ENCODE measurements around the gene CLSTN3. TPM values are rescaled to one million over a fixed set of nuclear protein-coding genes. Genes with fewer than 3 reads are reported as not detected.

The CLSTN3 gene
- total and polyA plus RNA-seq, 2 donors (not counting 1 experiment from before 2014, with no cell fraction given): 31.7 to 36.5 TPM

GRCh38 chr12:7152818-7153217 is 22.6 kb downstream of the CLSTN3 start:
- Histone ChIP-seq H3K36me3 (replicated peaks in 1 of 2; ENCODE audit: control extremely low read depth in 1 of 2, control insufficient read depth in 1 of 2, extremely low read depth in 1 of 2, insufficient read depth in 2 of 2, low read length in 1 of 2) (peaks cover 0 to 27% of the 10 kb centered on the region in 2 experiments), H2AFZ (ENCODE audit: insufficient read depth, low read depth, low read length, poor library complexity, severe bottlenecking) (no peak overlapping the region), H3K27me3 (replicated peaks in 1 of 4; ENCODE audit: control extremely low read depth in 1 of 4, control insufficient read depth in 3 of 4, insufficient read depth in 4 of 4, low read length in 3 of 4) (no peaks in the 10 kb centered on the region), H3K9ac (ENCODE audit: low read length) (no peak overlapping the region), H3K79me2 (ENCODE audit: control insufficient read depth, insufficient read depth, low read length) (no peaks in the 10 kb centered on the region), H3K27ac (ENCODE audit: low read length in 2 of 2) (no peak overlapping the region), H3K4me3 (ENCODE audit: control extremely low read depth in 1 of 5, extremely low read depth in 1 of 5, insufficient read depth in 1 of 5, low read depth in 2 of 5, low read length in 4 of 5) (no peak overlapping the region), H4K20me1 (ENCODE audit: control insufficient read depth, insufficient read depth, low read length, poor library complexity, severe bottlenecking) (no peaks in the 10 kb centered on the region), H3K4me2 (replicated peaks; ENCODE audit: low read depth, low read length, poor library complexity, severe bottlenecking) (no peak overlapping the region), H3K4me1 (ENCODE audit: control insufficient read depth in 2 of 2, insufficient read depth in 2 of 2, low read length in 2 of 2) (no peaks in the 10 kb centered on the region), H3K9me3 (ENCODE audit: control extremely low read depth in 1 of 3, control insufficient read depth in 2 of 3, insufficient read depth in 1 of 3, low read length in 2 of 3) (no peaks in the 10 kb centered on the region)
- POLR2A ChIA-PET: no interaction called here
- no peak for ATAC-seq (ENCODE audit: low read depth)
- H3K4me3 Mint-ChIP-seq: no peak overlapping the region
- H3K27me3 Mint-ChIP-seq: no peaks in the 10 kb centered on the region
- CTCF ChIA-PET: interaction anchor here (1.0 kb wide), 1 partner anchor 10 kb away, joined by 3 read pairs; no protein-coding TSS in a partner anchor
- intact Hi-C loops (cut with micrococcal nuclease): no loop called here
- no peak for DNase-seq
- H3K9me3 Mint-ChIP-seq (ENCODE audit: insufficient read depth): no peaks in the 10 kb centered on the region
- no peak overlapping the region for H3K27ac Mint-ChIP-seq
- no peaks in the 10 kb centered on the region for H3K4me1 Mint-ChIP-seq
- TF ChIP-seq EZH2 (IDR thresholded peaks at IDR 0.05; ENCODE audit: borderline replicate concordance, insufficient read depth, low read depth, low read length, poor library complexity, severe bottlenecking) (no peak), CTCF (IDR thresholded peaks at IDR 0.05) (no peak)
- 97% methylated on average over 3 of the region's 4 CpGs for WGBS (ENCODE audit: insufficient coverage)

- H3K27me3 Mint-ChIP-seq: no peaks in the 10 kb centered on the region
- TF ChIP-seq CTCF (IDR thresholded peaks at IDR 0.05): no peak
- no peak for TF ChIP-seq EZH2 (IDR thresholded peaks at IDR 0.05; ENCODE audit: borderline replicate concordance, insufficient read depth, low read depth, low read length, poor library complexity, severe bottlenecking)
- H3K4me1 ChIP-seq (ENCODE audit: control insufficient read depth in 2 of 2, insufficient read depth in 2 of 2, low read length in 2 of 2): no peaks in the 10 kb centered on the region
- H3K79me2 ChIP-seq (ENCODE audit: control insufficient read depth, insufficient read depth, low read length): no peaks in the 10 kb centered on the region
- no peaks in the 10 kb centered on the region for H3K4me1 Mint-ChIP-seq
- no peak overlapping the region for H3K4me3 ChIP-seq (ENCODE audit: control extremely low read depth in 1 of 5, extremely low read depth in 1 of 5, insufficient read depth in 1 of 5, low read depth in 2 of 5, low read length in 4 of 5)
- WGBS (ENCODE audit: insufficient coverage): 97% methylated on average over 6 of the region's 6 CpGs
- intact Hi-C loops (cut with micrococcal nuclease): no loop called here
- H3K27me3 ChIP-seq (replicated peaks in 1 of 4; ENCODE audit: control extremely low read depth in 1 of 4, control insufficient read depth in 3 of 4, insufficient read depth in 4 of 4, low read length in 3 of 4): no peaks in the 10 kb centered on the region
- ChIA-PET CTCF (no interaction called here), POLR2A (no interaction called here)
- DNase-seq (no peak), ATAC-seq (ENCODE audit: low read depth) (no peak)
- H3K4me3 Mint-ChIP-seq: no peak overlapping the region
- H4K20me1 ChIP-seq (ENCODE audit: control insufficient read depth, insufficient read depth, low read length, poor library complexity, severe bottlenecking): no peaks in the 10 kb centered on the region
- H3K27ac ChIP-seq (ENCODE audit: low read length in 2 of 2): no peak overlapping the region
- H3K9ac ChIP-seq (ENCODE audit: low read length): no peak overlapping the region
- H3K36me3 ChIP-seq (replicated peaks in 1 of 2; ENCODE audit: control extremely low read depth in 1 of 2, control insufficient read depth in 1 of 2, extremely low read depth in 1 of 2, insufficient read depth in 2 of 2, low read length in 1 of 2): peaks cover 0 to 25% of the 10 kb centered on the region in 2 experiments
- no peaks in the 10 kb centered on the region for H3K9me3 Mint-ChIP-seq (ENCODE audit: insufficient read depth)
- no peak overlapping the region for H2AFZ ChIP-seq (ENCODE audit: insufficient read depth, low read depth, low read length, poor library complexity, severe bottlenecking)
- no peak overlapping the region for H3K4me2 ChIP-seq (replicated peaks; ENCODE audit: low read depth, low read length, poor library complexity, severe bottlenecking)
- H3K27ac Mint-ChIP-seq: no peak overlapping the region
- H3K9me3 ChIP-seq (ENCODE audit: control extremely low read depth in 1 of 3, control insufficient read depth in 2 of 3, insufficient read depth in 1 of 3, low read length in 2 of 3): no peaks in the 10 kb centered on the region
Measured at GRCh38 chr12:7154042-7154441, 23.9 kb downstream of the CLSTN3 start.
